Left renal pelvis (tissue), 4 donors: ENCODE results near the gene KRTAP5-4. TPM values are rescaled to one million over a fixed set of nuclear protein-coding genes. Genes with fewer than 3 reads are reported as not detected.
"Not testable (repeated sequence)": the region's sequence is repeated elsewhere in the genome, so short reads cannot be mapped to it uniquely, and the experiment has no call there.

Source experiments
- DNase-seq, 4 donors: peaks; one replicate each; pipeline ENCODE4 v3.0.0-alpha.2; 2013; ENCODE audit warnings: low read depth in 4 of 4, low spot score in 3 of 4
- polyA plus RNA-seq, 4 donors: library from polyadenylated mRNA; unstranded; fragments of 120-200 nt; gene quantifications; one replicate each; pipeline ENCODE4 v1.2.1, GENCODE V29; 2013; ENCODE audit not compliant: insufficient read length in 4 of 4

Gene KRTAP5-4
- polyA plus RNA-seq, 4 donors = not detected

DNA sequence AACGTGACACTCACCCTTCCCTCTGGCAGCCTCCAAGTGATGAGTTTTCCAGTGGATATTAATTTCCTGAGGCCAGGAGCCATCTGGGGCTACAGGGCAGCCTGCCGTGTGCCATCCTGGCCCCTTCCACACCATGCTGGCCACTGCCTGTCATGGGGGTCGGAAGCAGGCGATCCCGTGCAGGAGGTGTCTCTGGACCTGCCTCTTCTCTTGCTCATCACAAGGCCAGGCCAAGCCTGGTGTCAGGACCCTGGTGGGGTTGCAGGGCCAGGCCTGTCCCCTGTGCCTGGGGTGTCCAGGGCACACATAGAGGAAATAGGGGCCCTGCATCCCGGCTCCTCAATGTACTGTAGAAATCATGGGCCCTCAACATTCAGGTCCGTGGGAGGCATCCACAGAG lies 17.2 kb downstream of the KRTAP5-4 start:
- DNase-seq = no peak

DNA sequence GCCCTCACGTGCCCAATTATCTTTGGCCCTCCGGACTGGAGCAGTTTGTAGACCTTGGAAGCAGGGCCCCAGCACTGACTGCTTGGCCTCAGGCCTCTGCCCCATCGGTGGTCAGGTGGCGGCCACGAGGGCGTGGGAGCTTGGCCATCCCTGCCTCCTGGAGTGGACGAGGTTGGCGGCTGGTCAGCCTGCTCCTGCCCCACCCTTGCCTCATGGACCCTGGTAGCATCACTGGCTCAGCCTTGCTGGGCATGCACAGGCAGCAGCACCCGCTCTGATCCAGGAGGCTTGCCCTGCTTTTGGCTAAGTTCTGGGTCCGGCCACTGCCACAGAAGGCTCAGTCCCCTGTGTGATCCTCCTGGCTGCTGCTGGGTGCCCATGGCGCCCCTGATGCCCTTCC lies 17.8 kb downstream of the KRTAP5-4 start:
- DNase-seq = no peak

DNA sequence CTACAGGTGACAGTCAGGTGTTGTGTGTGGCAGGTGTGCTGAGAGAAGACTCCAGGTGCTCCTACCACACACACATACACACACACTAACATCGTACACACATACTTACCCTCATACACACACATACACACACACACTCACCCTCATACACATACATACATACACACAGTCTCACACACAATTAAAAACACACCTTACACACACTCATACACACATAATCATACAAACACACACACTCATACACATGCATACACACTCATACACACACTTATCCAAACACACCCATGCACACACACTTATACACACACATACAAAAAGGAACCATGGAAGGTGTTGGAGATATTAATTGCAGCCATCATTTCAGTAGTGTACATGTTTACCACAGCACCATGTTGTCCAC lies 18.3 kb downstream of the KRTAP5-4 start:
- no peak for DNase-seq

DNA sequence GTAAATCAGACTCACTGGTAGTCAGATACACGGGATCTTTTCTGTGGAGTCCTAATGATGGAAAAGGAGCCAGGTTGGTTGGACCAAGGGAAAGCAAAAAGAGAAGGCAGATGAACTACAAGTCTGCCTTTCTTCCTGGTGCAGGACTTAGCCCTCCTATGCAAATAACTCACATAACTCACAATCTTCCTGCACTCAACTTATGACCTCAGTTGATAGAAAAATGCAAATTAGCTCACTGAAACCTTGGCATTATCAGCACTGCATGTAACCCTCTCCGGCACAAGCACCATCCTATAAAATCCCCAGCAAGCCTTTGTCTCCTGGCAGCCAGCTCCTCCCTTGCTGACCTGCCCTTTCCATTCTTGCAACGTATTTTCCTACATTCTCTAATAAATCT lies 20.3 kb downstream of the KRTAP5-4 start:
- not testable (repeated sequence) for DNase-seq

DNA sequence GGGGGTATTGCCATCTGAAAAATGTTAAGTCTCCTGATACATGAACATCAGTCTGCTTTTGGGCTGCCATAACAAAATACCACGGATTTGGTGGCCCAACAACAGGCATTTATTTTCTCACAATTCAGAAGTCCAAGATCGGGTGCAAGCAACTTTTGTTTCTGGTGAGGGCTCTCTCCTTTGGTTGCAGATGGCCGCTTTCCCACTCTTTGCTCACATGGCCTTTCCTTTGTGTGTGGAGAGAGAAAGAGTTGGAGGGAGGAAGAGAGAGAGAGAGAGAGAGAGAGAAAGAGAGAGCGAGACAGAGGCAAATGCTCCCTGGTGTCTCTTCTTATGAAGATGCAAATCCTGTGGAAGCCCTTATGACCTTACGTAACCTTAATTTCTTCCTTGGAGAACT lies 21.3 kb downstream of the KRTAP5-4 start:
- no peak for DNase-seq

DNA sequence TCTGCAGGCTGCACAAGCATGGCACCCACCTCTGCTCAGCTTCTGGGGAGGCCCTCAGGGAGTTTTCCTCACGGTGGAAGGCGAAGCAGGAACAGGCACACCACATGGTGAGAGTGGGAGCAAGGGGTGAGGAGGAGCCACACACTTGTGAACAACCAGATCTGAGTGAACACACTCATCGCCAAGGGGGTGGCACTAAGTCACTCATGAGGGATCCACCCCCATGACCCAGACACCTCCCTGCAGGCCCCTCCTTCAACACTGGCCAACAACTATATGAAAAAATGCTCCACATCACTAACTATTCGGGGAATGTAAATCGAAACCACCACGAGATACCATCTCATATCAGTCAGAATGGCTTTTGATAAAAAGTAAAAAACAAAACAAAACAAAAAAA lies 23.1 kb downstream of the KRTAP5-4 start:
- DNase-seq = no peak

DNA sequence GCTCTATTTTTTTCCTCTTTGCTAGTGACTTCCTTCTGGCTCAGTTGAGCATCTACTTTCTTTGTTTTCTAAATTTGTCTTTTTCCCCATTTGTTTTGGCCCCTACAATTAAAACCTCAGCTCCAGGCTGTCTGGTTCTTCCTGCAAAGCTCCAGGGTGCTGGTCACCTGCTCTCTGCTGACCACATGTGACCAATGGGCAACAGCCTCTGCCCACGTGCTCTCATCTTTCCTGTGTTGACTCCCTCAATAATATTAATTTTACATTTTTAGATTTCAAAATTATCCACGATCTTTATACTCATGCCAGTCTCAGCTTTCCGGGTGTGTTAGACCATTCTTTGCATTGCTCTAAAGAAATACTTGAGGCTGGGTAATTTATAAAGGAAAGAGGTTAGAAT lies 23.5 kb downstream of the KRTAP5-4 start:
- DNase-seq = not testable (repeated sequence)

DNA sequence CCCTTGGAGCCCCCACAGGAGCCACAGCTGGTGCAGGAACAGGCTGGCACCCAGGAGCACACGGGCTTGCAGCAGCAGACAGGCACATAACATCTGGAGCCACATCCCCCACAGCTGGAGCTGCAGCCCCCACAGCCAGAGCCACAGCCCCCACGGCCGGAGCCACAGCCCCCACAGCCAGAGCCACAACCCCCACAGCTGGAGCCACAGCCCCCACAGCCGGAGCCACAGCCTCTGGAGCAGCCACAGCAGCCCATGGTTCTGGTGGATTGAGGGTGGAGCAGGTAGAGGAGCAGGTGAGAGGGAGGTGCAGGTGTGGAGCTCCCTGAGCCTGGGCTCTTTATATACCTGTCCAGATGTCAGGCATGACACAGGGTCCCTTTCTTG lies 24.0 kb downstream of the KRTAP5-4 start, which contains the start of gene KRTAP5-2:
Gene KRTAP5-2 (minus strand): TSS at position 301 of the 387 bp plus-strand sequence. CDS start 44 bp downstream, at position 257.
- no peak for DNase-seq

DNA sequence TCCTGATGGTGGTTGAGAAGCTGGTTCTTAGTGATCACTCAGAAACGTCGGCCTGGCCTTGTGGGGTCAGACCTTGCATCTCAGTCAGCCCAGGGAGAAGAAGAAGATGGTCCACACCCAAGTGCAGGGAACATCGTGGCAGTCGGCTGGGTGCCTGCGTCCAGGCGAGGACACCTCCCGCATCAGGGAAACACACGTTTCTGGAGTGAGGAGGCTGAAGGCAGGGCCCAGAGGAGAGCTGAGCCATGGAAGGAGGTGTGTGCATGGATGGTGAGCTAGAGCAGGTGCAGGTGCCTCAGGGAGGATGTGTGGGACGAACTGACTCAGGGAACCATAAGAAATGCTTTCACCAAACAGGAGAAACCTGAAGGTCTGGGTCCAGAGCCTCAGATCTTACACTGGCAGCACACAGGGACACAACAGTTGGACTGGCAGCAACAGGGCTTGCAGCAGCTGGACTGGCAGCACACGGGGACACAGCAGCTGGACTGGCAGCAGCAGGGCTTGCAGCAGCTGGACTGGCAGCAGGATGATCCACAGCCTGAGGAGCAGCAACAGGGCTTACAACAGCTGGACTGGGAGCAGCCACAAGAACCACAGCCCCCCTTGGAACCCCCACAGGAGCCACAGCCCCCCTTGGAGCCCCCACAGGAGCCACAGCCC lies 24.5 kb downstream of the KRTAP5-4 start:
- no peak for DNase-seq

DNA sequence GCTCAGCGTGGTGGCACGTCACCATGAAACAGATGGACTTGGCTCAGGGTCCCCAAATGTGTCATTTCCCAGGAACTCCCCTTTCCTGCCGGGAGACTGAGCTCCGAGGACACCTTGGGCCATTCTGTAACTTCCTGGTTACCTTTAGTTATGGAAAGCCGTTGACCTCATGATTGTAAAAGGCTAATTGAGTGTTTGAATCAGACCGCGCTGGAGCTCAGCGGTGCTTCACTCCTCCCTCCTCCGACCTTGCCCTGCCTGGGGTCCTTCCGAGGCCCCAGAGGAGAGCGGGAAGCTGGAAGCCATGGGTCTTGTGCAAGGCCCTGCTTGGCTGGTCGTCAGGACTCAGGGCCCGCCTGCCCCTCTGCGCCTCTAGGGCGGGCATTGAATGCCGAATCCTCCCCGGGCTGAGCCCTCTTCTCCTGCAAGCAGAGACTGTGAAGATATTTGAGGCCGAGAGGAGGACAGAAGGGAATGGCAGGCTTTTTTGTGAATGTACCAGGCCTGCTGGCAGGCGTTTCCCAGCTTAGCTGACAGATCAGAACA lies 25.3 kb downstream of the KRTAP5-4 start:
- DNase-seq = not testable (repeated sequence)

DNA sequence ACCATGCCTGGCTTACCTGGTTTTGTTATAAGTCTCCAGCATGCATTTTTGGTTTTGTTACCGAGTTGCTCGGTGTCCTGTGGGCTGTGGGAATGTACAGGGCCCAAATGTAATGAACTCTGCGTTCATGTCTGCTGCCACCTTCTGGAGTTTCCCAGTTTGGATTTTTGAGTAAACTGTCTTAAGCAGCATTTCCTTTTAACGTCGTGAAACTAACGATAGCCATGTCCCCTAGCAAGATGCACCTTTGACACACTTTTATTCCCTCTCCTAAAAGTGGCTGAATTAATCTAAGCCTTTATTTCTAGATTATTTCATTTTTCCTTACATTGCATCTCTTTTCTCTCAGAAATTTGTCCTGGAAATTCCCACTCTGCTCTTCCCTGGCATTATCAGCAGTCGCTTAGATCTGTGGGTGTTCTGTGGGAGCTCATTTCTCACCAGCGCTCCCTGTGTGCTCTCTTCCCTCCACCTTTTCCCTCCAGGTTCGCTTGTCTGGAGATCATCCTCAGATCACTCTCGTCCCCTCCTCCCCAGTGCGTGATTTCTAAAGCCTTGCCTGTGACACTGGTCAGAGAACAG lies 25.9 kb downstream of the KRTAP5-4 start:
- DNase-seq = not testable (repeated sequence)

DNA sequence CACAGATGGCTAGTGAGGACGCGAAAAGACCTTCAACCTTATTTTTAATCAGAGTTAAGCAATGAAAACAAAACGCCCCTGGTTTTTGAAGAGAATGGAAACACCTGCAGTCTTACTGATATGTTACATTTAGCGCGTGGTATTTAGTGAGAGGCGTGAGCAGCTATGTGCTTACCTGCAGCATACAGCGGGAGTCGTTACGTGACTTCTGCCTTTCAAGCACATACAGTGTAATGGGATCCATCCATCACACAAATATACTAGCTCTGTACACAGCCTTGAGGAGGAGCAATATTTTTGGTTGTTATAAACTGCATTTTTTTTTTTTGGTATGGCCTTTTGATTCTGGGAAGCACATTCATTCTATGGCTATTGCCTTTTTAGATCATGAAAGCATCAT lies 29.3 kb downstream of the KRTAP5-4 start:
- no peak for DNase-seq

DNA sequence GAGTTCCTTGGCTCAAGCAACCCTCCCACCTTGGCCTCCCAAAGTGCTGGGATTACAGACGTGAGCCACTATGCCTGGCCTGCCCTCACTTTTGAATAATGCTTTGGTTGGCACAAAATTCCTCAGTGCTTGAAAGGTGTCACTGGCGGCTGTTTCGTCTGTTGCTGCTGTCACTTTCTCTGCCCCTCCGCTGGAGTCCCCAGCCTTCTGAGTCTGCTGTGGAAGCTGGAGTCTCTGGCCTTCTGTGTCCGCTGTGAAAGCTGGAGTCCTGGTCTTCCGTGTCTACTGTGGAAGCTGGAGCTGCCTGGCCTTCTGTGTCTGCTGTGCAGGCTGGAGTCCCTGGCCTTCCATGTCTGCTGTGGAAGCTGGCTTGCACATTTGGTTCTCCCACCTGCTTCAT lies 31.9 kb downstream of the KRTAP5-4 start:
- no peak for DNase-seq

DNA sequence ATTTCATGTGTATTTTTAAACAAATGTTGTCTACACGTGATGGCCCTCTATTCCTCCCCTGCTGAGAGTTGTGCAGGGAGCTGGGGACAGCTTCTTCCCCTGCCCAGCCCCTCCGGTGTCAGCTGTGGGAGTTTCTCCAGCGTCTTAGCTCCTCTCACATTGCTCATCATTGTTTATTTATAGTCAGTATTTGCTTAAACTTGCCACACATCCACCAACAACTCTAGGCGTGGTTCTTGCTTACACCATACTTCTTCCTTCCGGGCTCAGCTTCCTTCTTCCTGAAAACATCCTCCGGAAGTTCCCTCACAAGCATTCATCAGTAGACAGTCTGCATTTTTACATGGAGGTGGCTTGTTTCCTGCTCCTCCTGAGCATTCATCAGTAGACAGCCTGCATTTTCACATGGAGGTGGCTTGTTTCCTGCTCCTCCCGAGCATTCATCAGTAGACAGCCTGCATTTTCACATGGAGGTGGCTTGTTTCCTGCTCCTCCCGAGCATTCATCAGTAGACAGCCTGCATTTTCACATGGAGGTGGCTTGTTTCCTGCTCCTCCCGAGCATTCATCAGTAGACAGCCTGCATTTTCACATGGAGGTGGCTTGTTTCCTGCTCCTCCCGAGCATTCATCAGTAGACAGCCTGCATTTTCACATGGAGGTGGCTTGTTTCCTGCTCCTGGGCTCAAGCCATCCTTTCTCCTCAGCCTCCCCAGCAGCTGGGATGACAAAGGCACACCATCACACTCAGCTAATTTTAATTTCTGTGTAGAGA lies 32.6 kb downstream of the KRTAP5-4 start:
- DNase-seq = not testable (repeated sequence)

DNA sequence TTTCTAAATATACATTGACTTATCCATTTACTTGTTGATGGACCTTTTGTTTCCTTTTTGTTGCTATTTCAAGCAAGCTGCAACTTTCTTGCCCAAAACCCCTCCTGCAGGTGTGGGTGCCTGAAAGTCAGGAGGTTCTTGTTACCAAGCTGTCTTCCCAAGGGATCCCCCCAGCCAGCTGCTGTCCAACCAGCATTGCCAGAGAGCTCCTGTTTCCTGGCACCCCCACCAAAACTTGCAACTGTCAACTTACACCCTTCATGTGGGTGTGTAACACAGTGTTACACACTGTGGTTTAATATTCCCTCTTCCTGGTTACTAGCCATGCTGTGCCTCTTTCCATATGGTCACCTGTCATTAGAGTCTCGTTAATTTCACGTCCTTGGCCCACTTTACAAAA lies 35.2 kb downstream of the KRTAP5-4 start:
- DNase-seq = no peak

DNA sequence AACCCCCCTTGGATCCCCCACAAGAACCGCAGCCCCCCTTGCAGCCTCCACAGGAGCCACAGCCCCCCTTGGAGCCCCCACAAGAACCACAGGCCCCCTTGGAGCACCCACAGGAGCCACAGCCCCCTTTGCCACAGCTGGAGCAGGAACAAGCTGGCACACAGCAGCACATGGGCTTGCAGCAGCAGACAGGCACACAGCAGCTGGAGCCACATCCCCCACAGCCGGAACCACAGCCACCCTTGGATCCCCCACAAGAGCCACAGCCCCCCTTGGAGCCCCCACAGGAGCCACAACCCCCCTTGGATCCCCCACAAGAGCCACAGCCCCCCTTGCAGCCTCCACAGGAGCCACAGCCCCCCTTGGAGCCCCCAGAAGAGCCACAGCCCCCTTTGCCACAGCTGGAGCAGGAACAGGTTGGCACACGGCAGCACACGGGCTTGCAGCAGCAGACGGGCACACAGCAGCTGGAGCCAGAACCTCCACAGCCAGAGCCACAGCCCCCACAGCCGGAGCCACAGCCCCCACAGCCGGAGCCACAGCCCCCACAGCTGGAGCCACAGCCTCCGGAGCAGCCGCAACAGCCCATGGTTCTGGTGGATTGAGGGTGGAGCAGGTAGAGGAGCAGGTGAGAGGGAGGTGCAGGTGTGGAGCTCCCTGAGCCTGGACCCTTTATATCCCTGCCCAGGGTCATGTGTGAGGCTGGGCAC lies 37.1 kb downstream of the KRTAP5-4 start, which contains the start of gene KRTAP5-1:
Gene KRTAP5-1 (minus strand): TSS at position 623 of the 710 bp plus-strand sequence. CDS start 34 bp downstream, at position 589.
- not testable (repeated sequence) for DNase-seq

DNA sequence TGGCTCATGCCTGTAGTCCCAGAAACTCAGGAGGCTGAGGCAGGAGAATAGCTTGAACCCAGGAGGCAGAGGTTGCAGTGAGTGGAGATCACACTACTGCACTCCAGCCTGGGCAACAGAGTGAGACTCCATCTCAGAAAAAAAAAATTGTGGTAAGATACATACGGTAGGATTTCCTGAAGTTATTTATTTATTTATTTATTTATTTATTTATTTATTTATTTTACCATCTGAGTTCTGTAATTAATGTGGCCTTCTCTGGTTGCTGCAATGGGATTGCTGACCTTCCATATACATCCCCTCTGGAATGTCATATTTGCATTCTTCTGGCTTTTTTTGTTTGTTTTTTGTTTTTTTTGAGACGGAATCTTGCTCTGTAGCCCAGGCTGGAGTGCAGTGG lies 39.0 kb downstream of the KRTAP5-4 start:
- DNase-seq = not testable (repeated sequence)

DNA sequence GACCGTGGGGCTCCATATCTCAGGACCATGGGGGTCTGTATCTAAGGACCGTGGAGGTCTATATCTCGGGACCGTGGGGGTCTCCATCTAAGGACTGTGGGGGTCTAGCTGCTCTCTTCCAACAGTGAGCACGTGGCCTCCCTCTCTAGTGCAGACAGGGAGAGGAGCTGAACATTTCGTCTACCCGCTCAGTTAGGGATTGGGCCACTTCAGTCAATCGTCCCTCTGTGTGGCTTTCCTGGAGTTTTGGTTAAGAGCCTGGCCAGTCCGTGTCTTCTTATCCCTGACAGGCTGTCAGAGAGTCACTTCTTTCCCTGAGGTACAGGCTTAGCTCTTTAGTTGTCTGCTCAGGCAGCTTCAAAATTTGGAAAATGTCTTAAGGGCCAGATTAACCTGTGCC lies 40.0 kb downstream of the KRTAP5-4 start:
- DNase-seq = no peak

DNA sequence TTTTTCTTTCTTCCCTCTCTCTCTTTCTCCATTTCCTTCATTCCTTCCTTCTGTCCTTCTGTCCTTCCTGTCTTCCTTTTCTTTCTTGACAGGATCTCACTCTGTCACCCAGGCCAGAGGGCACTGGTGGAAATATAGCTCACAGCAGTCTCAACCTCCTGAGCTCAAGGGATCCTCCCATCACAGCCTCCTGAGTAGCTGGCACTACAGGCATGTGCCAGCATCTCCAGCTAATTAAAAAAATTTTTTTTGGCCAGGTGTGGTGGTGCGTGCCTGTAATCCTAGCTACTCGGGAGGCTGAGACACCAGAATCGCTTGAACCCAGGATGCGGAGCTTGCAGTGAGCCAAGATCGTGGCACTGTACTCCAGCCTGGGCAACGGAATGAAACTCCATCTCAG lies 45.1 kb downstream of the KRTAP5-4 start:
- DNase-seq = no peak

DNA sequence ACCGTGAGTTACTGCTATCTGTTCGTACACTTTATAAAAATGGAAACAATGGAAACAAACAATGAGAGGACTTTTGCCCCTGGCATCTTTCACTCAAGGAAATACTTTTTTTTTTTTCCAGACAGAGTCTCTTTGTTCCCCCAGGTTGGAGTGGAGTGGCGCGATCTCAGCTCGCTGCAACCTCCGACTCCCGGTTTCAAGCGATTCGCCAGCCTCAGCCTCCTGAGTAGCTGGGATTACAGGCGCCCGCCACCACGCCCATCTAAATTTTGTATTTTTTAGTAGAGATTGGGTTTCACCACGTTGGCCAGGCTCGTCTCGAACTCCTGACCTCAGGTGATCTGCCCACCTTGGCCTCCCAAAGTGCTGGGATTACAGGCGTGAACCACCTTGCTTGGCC lies 46.2 kb downstream of the KRTAP5-4 start:
- DNase-seq = not testable (repeated sequence)

DNA sequence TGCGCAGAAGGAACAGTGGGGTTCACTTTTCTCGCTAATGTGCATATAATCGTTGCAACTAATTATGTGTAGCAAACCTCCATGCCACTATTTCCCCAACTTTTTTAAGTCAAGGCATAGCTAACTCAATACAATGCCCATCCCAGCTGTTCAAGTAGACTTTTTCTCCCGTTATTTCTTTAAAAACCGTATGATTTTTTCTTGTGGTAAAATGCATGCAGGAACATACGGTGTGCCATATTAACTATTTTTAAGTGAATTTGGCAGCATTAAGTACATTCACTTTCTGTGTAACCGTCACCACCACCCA lies 47.0 kb downstream of the KRTAP5-4 start:
- no peak for DNase-seq
